Panc1 (cell line): ENCODE data around the gene MORF4L2. TPM values are rescaled to one million over a fixed set of nuclear protein-coding genes. Genes with fewer than 3 reads are reported as not detected.

ENCODE experiments used
- ATAC-seq: fragments of 200-7000 bp; cut with Tn5 transposase; 2 replicates; pipeline ENCODE4 v1.9.1; 2020; ENCODE audit warnings: mild to moderate bottlenecking, moderate library complexity
- BruUV-seq: library from RNA; stranded (reverse); fragments of 400-500 nt; replicated peaks from 2 replicates; lab custom pipeline; 2021; lab: Mats Ljungman, UMichigan
- CTCF ChIA-PET: fragments of 300-600 bp; sonication (Branson Sonifier 250); formaldehyde crosslinking; loops from one replicate; lab custom pipeline; 2022; ENCODE audit warnings: antibody characterized with exemption; lab: Charles Lee
- POLR2A ChIA-PET: fragments of 300-600 bp; sonication (Branson Sonifier 250); formaldehyde crosslinking; loops from one replicate; lab custom pipeline; 2022; ENCODE audit warnings: antibody characterized with exemption; lab: Charles Lee
- DNase-seq: peaks from one replicate; pipeline ENCODE4 v3.0.0-alpha.2; 2010; ENCODE audit warnings: low read depth, low spot score
- H3K27ac ChIP-seq: 2 replicates; pipeline ENCODE4 v1.5.1; 2011; ENCODE audit warnings: mild to moderate bottlenecking, low read length, inconsistent platforms
- H3K27me3 ChIP-seq: fragments of 200-500 bp; sonication (Bioruptor generic); 2 replicates; pipeline ENCODE4 v1.6.0; 2014; ENCODE audit warnings: low read length, inconsistent platforms; ENCODE audit not compliant: control insufficient read depth, insufficient read depth
- H3K36me3 ChIP-seq: fragments of 200-500 bp; sonication (Bioruptor generic); 2 replicates; pipeline ENCODE4 v1.5.1; 2014; ENCODE audit warnings: inconsistent platforms, mild to moderate bottlenecking, low read length, moderate library complexity; ENCODE audit not compliant: control insufficient read depth, insufficient read depth
- H3K4me1 ChIP-seq: 2 replicates; pipeline ENCODE4 v1.5.1; 2011; ENCODE audit warnings: inconsistent platforms, mild to moderate bottlenecking, low read length, moderate library complexity; ENCODE audit not compliant: control insufficient read depth, insufficient read depth
- H3K4me3 ChIP-seq, 2 experiments: 2 replicates each; pipeline ENCODE4 v1.5.1; 2011 to 2012; ENCODE audit warnings: low read depth in 2 of 2, low read length in 2 of 2, mild to moderate bottlenecking in 2 of 2, inconsistent platforms in 1 of 2, moderate library complexity in 1 of 2
- H3K9me3 ChIP-seq: fragments of 200-500 bp; sonication (Bioruptor generic); 2 replicates; pipeline ENCODE4 v1.5.1; 2014; ENCODE audit warnings: low read depth, mild to moderate bottlenecking, inconsistent platforms, low read length, moderate library complexity; ENCODE audit not compliant: control insufficient read depth, insufficient read depth
- POLR2AphosphoS5 ChIP-seq: IDR thresholded peaks from 2 replicates; pipeline ENCODE4 v1.6.1; 2012; ENCODE audit warnings: mild to moderate bottlenecking, low read depth, low read length, moderate library complexity
- SIN3A ChIP-seq: IDR thresholded peaks from 2 replicates; pipeline ENCODE4 v1.6.1; 2012; ENCODE audit warnings: low read depth, mild to moderate bottlenecking, low read length, moderate library complexity, borderline replicate concordance; ENCODE audit not compliant: insufficient read depth
- TCF7L2 ChIP-seq: IDR thresholded peaks from 2 replicates; pipeline ENCODE4 v1.6.1; 2011; ENCODE audit warnings: mild to moderate bottlenecking, low read depth, low read length, inconsistent platforms
- in situ Hi-C: cut with HindIII; loops from 2 replicates; pipeline ENCODE4 v1.10.0; 2016; ENCODE audit warnings: low sequenced_read_pairs, low pct_unique_long_range_greater_than_20kb
- intact Hi-C: fragments of 100-400 bp; cut with micrococcal nuclease; formaldehyde crosslinking; loops from one replicate; pipeline ENCODE4 v1.10.0; 2022; ENCODE audit not compliant: unreplicated experiment
- total RNA-seq: library from RNA; stranded (reverse); gene quantifications from one replicate; pipeline ENCODE4 v1.2.1, GENCODE V29; 2021; ENCODE audit not compliant: unreplicated experiment
- TF ChIP-seq, protein P1 (sequence below), 2 experiments: IDR thresholded peaks; 2 replicates each; pipeline ENCODE4 v1.6.1; 2011 to 2012; ENCODE audit warnings: low read depth in 2 of 2, control low read depth in 1 of 2, low read length in 1 of 2, mild to moderate bottlenecking in 1 of 2, moderate library complexity in 1 of 2; ENCODE audit not compliant: insufficient read depth in 1 of 2
- TF ChIP-seq, protein P2 (sequence below): fragments of 450-650 bp; IDR thresholded peaks from 2 replicates; pipeline ENCODE4 v1.5.1; 2017; ENCODE audit warnings: mild to moderate bottlenecking

The MORF4L2 gene
- total RNA-seq, 1 experiment from 2014 or later: 500 TPM

DNA sequence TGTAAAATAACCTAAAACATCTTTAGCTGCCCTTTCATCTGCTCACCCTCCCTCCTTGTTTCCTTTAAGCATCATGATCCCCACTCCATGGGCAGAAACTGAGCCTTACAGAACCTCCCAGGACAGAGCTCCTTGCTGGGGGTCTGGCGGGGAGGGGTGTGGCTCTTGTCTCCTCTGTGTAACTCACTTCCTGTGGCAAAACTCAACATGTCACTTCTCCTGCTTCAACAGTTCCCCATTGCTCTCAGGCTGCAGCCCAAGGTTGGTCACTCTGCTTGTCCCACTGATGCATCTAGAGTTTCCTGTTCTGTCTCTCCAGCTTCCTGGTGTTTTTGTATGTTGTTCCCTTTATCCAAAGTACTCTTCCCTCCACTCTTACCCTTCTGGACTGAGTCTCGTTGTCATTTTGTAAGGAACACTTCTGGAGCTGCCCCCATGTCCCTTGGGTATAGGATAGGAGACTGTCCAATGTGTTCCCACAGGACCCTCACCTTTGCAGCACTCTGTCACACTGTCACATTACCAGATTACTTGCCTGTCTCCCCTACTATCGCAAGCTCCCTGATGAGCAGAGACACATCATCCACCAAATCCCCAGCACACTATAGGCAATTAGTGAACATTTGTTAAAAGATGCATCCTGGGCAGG is 43.8 kb upstream of the MORF4L2 start:
- intact Hi-C loops (no loop called here), in situ Hi-C loops (no loop called here)
- ChIA-PET CTCF (no interaction called here), POLR2A (interaction anchor here (0.7 kb wide), 1 partner anchor 146 kb away, joined by 6 read pairs; no protein-coding TSS in a partner anchor)
- ATAC-seq (no peak), DNase-seq (no peak)
- TF ChIP-seq TCF7L2 (no peak), POLR2AphosphoS5 (no peak), SIN3A (no peak)
- TF ChIP-seq, protein P1, sequence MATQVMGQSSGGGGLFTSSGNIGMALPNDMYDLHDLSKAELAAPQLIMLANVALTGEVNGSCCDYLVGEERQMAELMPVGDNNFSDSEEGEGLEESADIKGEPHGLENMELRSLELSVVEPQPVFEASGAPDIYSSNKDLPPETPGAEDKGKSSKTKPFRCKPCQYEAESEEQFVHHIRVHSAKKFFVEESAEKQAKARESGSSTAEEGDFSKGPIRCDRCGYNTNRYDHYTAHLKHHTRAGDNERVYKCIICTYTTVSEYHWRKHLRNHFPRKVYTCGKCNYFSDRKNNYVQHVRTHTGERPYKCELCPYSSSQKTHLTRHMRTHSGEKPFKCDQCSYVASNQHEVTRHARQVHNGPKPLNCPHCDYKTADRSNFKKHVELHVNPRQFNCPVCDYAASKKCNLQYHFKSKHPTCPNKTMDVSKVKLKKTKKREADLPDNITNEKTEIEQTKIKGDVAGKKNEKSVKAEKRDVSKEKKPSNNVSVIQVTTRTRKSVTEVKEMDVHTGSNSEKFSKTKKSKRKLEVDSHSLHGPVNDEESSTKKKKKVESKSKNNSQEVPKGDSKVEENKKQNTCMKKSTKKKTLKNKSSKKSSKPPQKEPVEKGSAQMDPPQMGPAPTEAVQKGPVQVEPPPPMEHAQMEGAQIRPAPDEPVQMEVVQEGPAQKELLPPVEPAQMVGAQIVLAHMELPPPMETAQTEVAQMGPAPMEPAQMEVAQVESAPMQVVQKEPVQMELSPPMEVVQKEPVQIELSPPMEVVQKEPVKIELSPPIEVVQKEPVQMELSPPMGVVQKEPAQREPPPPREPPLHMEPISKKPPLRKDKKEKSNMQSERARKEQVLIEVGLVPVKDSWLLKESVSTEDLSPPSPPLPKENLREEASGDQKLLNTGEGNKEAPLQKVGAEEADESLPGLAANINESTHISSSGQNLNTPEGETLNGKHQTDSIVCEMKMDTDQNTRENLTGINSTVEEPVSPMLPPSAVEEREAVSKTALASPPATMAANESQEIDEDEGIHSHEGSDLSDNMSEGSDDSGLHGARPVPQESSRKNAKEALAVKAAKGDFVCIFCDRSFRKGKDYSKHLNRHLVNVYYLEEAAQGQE (IDR thresholded peaks at IDR 0.05; ENCODE audit: insufficient read depth in 1 of 2, low read depth in 2 of 2, low read length in 1 of 2): no peak
- TF ChIP-seq, protein P2, sequence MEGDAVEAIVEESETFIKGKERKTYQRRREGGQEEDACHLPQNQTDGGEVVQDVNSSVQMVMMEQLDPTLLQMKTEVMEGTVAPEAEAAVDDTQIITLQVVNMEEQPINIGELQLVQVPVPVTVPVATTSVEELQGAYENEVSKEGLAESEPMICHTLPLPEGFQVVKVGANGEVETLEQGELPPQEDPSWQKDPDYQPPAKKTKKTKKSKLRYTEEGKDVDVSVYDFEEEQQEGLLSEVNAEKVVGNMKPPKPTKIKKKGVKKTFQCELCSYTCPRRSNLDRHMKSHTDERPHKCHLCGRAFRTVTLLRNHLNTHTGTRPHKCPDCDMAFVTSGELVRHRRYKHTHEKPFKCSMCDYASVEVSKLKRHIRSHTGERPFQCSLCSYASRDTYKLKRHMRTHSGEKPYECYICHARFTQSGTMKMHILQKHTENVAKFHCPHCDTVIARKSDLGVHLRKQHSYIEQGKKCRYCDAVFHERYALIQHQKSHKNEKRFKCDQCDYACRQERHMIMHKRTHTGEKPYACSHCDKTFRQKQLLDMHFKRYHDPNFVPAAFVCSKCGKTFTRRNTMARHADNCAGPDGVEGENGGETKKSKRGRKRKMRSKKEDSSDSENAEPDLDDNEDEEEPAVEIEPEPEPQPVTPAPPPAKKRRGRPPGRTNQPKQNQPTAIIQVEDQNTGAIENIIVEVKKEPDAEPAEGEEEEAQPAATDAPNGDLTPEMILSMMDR: no peak
- Histone ChIP-seq H3K9me3 (no peaks in the 10 kb centered on the region), H3K27ac (no peak overlapping the region), H3K27me3 (peaks cover 9% of the 10 kb centered on the region), H3K4me1 (no peaks in the 10 kb centered on the region), H3K36me3 (no peaks in the 10 kb centered on the region), H3K4me3 (no peak overlapping the region)
- no TSS peak for BruUV-seq

DNA sequence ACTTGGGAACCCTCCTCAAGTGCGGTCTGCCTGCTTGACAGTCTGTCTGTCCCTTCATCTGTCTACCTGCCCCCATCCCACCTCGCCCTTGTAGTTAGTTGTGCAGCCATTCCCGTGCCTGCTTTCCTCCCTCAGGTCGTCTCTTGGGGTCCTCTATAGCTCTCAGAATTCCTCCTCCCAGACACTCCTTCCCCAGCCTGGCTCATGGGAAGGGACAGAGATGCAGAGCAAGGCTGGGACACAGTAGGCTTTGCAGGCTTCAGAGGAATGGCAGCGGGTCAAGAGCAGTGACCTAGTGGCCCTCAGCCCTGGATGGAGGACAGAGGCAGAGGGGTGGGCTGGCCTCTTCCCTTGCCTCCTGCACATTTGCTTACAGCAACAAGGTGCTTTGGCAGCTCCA is 42.5 kb upstream of the MORF4L2 start:
- H3K4me1 ChIP-seq: no peaks in the 10 kb centered on the region
- peaks cover 9% of the 10 kb centered on the region for H3K27me3 ChIP-seq
- no peak overlapping the region for H3K27ac ChIP-seq
- TF ChIP-seq SIN3A (no peak), POLR2AphosphoS5 (no peak), TCF7L2 (no peak)
- TF ChIP-seq, protein P1 (IDR thresholded peaks at IDR 0.05; ENCODE audit: insufficient read depth in 1 of 2, low read depth in 2 of 2, low read length in 1 of 2): no peak
- TF ChIP-seq, protein P2: no peak
- no peak overlapping the region for H3K4me3 ChIP-seq
- no peaks in the 10 kb centered on the region for H3K36me3 ChIP-seq
- ATAC-seq (no peak), DNase-seq (no peak)
- in situ Hi-C loops: no loop called here
- BruUV-seq: no TSS peak
- ChIA-PET POLR2A (no interaction called here), CTCF (no interaction called here)
- intact Hi-C loops: no loop called here
- no peaks in the 10 kb centered on the region for H3K9me3 ChIP-seq
